GM12878 (cell line): ENCODE measurements around the gene ZNF652. TPM values are rescaled to one million over a fixed set of nuclear protein-coding genes. Genes with fewer than 3 reads are reported as not detected.
A peak's percentile ranks its signal among the peaks of the same experiment; 100 is the strongest.

Experiments used
- ATAC-seq: fragments of 200-7000 bp; cut with Tn5 transposase; 3 replicates; pipeline ENCODE4 v1.9.1; 2020; ENCODE audit warnings: mild to moderate bottlenecking, moderate library complexity
- BruUV-seq: library from RNA; stranded (reverse); fragments of 400-500 nt; replicated peaks from 2 replicates; lab custom pipeline; 2021; lab: Mats Ljungman, UMichigan
- CTCF ChIA-PET: fragments of 300-600 bp; sonication (Branson Sonifier 250); formaldehyde crosslinking; extraction: SDS; loops from one replicate; lab custom pipeline; 2021; ENCODE audit warnings: inconsistent platforms; lab: Yijun Ruan, JAX
- POLR2A ChIA-PET: fragments of 350-600 bp; formaldehyde crosslinking; extraction: SDS; loops from one replicate; lab custom pipeline; 2021; ENCODE audit warnings: inconsistent platforms; lab: Charles Lee
- RAD21 ChIA-PET: fragments of 300-600 bp; sonication (Branson Sonifier 250); formaldehyde crosslinking; loops from one replicate; lab custom pipeline; 2023; ENCODE audit warnings: antibody characterized with exemption; ENCODE audit not compliant: unreplicated experiment; lab: Charles Lee
- SMC1A ChIA-PET: fragments of 300-600 bp; sonication (Branson Sonifier 250); formaldehyde crosslinking; loops from one replicate; lab custom pipeline; 2023; ENCODE audit not compliant: unreplicated experiment, uncharacterized antibody; lab: Charles Lee
- DNase-seq: peaks from one replicate; pipeline ENCODE4 v3.0.0-alpha.2; 2011; ENCODE audit warnings: low read depth, low spot score
- FAIRE-seq: peaks from 3 replicates; lab custom pipeline; 2011; peaks lifted over from hg19 to GRCh38; lab: Jason Lieb, UNC
- H2AFZ ChIP-seq: 2 replicates; pipeline ENCODE4 v1.6.0; 2011; ENCODE audit warnings: low read depth, low read length, control low read depth; ENCODE audit not compliant: control insufficient read depth
- H3K27ac ChIP-seq: 2 replicates; pipeline ENCODE4 v1.5.1; 2011; ENCODE audit warnings: control low read depth; ENCODE audit not compliant: control insufficient read depth, insufficient read depth
- H3K27me3 ChIP-seq, 2 experiments: replicated peaks in 1 of 2; 2 replicates each; pipeline versions ENCODE4 v1.6.0 to v1.6.1; 2011; ENCODE audit warnings: low read length in 1 of 2; ENCODE audit not compliant: control insufficient read depth in 2 of 2, insufficient read depth in 2 of 2
- H3K36me3 ChIP-seq, 2 experiments: 2 replicates each; pipeline ENCODE4 v1.5.1; 2011; ENCODE audit warnings: low read length in 1 of 2; ENCODE audit not compliant: control insufficient read depth in 2 of 2, insufficient read depth in 2 of 2
- H3K4me1 ChIP-seq: 2 replicates; pipeline ENCODE4 v1.6.1; 2011; ENCODE audit warnings: mild to moderate bottlenecking, low read length, moderate library complexity, mixed read lengths; ENCODE audit not compliant: control insufficient read depth, insufficient read depth
- H3K4me2 ChIP-seq: 2 replicates; pipeline ENCODE4 v1.6.0; 2011; ENCODE audit warnings: control low read depth; ENCODE audit not compliant: control insufficient read depth, insufficient read depth
- H3K4me3 ChIP-seq: fragments of 200-600 bp; sonication (generic); 2 replicates; pipeline ENCODE4 v1.5.1; 2016
- H3K79me2 ChIP-seq: 2 replicates; pipeline ENCODE4 v1.6.0; 2011; ENCODE audit warnings: low read length; ENCODE audit not compliant: control insufficient read depth, insufficient read depth
- H3K9ac ChIP-seq: 2 replicates; pipeline ENCODE4 v1.8.0; 2011; ENCODE audit warnings: low read length, control low read depth, mixed read lengths; ENCODE audit not compliant: control insufficient read depth, insufficient read depth
- H3K9me3 ChIP-seq: replicated peaks from 3 replicates; pipeline ENCODE4 v1.5.1; 2011; ENCODE audit warnings: mild to moderate bottlenecking, low read length; ENCODE audit not compliant: control insufficient read depth, insufficient read depth
- H4K20me1 ChIP-seq: 2 replicates; pipeline ENCODE4 v1.6.0; 2011; ENCODE audit not compliant: control insufficient read depth, insufficient read depth
- BCL11A ChIP-seq: IDR thresholded peaks from 2 replicates; pipeline ENCODE4 v1.6.1; 2011; ENCODE audit warnings: low read depth, low read length
- E4F1 ChIP-seq: fragments of 450-650 bp; IDR thresholded peaks from 2 replicates; pipeline ENCODE4 v1.6.1; 2018; ENCODE audit warnings: borderline replicate concordance, mild to moderate bottlenecking; ENCODE audit not compliant: partially characterized antibody
- FOXM1 ChIP-seq: IDR thresholded peaks from 2 replicates; pipeline ENCODE4 v1.6.1; 2012; ENCODE audit warnings: low read depth, mild to moderate bottlenecking, inconsistent platforms, low read length, moderate library complexity
- KAT2A ChIP-seq: conservative IDR thresholded peaks from 2 replicates; pipeline ENCODE4 v1.6.1; 2011; ENCODE audit warnings: low read depth, low read length; ENCODE audit not compliant: control insufficient read depth
- RAD21 ChIP-seq: IDR thresholded peaks from 2 replicates; pipeline ENCODE4 v1.6.1; 2011; ENCODE audit warnings: mild to moderate bottlenecking, low read depth, low read length, moderate library complexity; ENCODE audit not compliant: insufficient read depth
- RELB ChIP-seq: fragments of 450-650 bp; IDR thresholded peaks from 2 replicates; pipeline ENCODE4 v1.6.1; 2017; ENCODE audit warnings: low read depth, mild to moderate bottlenecking, moderate library complexity
- SMC3 ChIP-seq: IDR thresholded peaks from 2 replicates; pipeline ENCODE4 v1.6.1; 2011; ENCODE audit warnings: low read length, improper control_type of control experiment, borderline replicate concordance
- WRNIP1 ChIP-seq: IDR thresholded peaks from 2 replicates; pipeline ENCODE4 v1.6.1; 2011; ENCODE audit warnings: low read depth, low read length, improper control_type of control experiment, borderline replicate concordance
- WGBS: methylation state at CpG from one replicate; pipeline ENCODE4 v1.1.6; 2016; ENCODE audit warnings: low lambda C conversion rate; ENCODE audit not compliant: insufficient replicate concordance, insufficient coverage; ENCODE audit errors: missing lambda C conversion rate; 5-methylcytosine and 5-hydroxymethylcytosine counted together
- in situ Hi-C: fragments of 300-500 bp; cut with MboI; formaldehyde crosslinking; loops from 9 replicates; pipeline ENCODE4 v1.14.3; 2018; ENCODE audit warnings: mixed read lengths
- intact Hi-C: fragments of 100-400 bp; cut with micrococcal nuclease; formaldehyde crosslinking; loops from one replicate; pipeline ENCODE4 v1.14.2; 2022; ENCODE audit not compliant: unreplicated experiment
- polyA plus RNA-seq, 11 experiments: library from polyadenylated mRNA; depleted of rRNA in 4 of 11; unstranded in 6 of 11; stranded (reverse) in 5 of 11; fragments of >200 nt; fragmentation: Nextera tagmentation in 4 of 11; fragmentation: Illumina TruSeq in 1 of 11; extraction: Ambion mirVana in 4 of 11; extraction: Trizol in 1 of 11; gene quantifications; 1 replicate in 1 of 11; 2 replicates in 10 of 11; pipeline versions ENCODE4 v1.2.1 to v1.2.3, GENCODE V29; 2011 to 2016; ENCODE audit warnings: inconsistent platforms in 2 of 11, missing spikeins in 2 of 11, low read depth in 1 of 11
- total RNA-seq, 4 experiments: library from RNA; depleted of rRNA in 3 of 4; stranded (reverse); fragments of >200 nt in 3 of 4; fragmentation: Illumina TruSeq in 1 of 4; extraction: Trizol in 1 of 4; gene quantifications; 2 replicates each; pipeline versions ENCODE4 v1.2.1 to v1.2.3, GENCODE V29; 2013 to 2021
- TF ChIP-seq, protein P1 (sequence below): IDR thresholded peaks from 2 replicates; pipeline ENCODE4 v1.6.1; 2012; ENCODE audit warnings: low read depth, low read length, improper control_type of control experiment
- TF ChIP-seq, protein P2 (sequence below): fragments of 450-650 bp; formaldehyde crosslinking; IDR thresholded peaks from 2 replicates; pipeline ENCODE4 v1.5.0; 2022; ENCODE audit warnings: mild to moderate bottlenecking, missing genetic modification characterization

ZNF652 gene
- total and polyA plus RNA-seq, 10 of the 15 experiments (the other 5 are each of a cell fraction or from before 2014, with no cell fraction given): 3.4 to 13.1 (median 8.7) TPM

GRCh38 chr17:49290690-49291359 lies 71.2 kb downstream of the ZNF652 start:
- Histone ChIP-seq H3K4me3 (no peak overlapping the region), H3K4me1 (no peaks in the 10 kb centered on the region), H2AFZ (no peak overlapping the region), H3K79me2 (no peaks in the 10 kb centered on the region), H4K20me1 (no peaks in the 10 kb centered on the region), H3K27me3 (no peaks in the 10 kb centered on the region), H3K9me3 (no peaks in the 10 kb centered on the region), H3K27ac (no peak overlapping the region), H3K9ac (no peak overlapping the region), H3K4me2 (no peak overlapping the region), H3K36me3 (peaks cover 0 to 8% of the 10 kb centered on the region in 2 experiments; a peak in 2 of 4 replicates)
- ChIA-PET SMC1A (interaction anchor here (0.6 to 2.9 kb wide), 11 partner anchors 9 to 235 kb away, joined by 3 to 23 read pairs (median 3); no protein-coding TSS in a partner anchor), RAD21 (interaction anchor here (0.9 to 3.6 kb wide), 5 partner anchors 24 to 116 kb away, joined by 3 to 23 read pairs (median 4); no protein-coding TSS in a partner anchor), CTCF (interaction anchor here (0.7 to 3.5 kb wide), 24 partner anchors 9 to 603 kb away, joined by 3 to 45 read pairs (median 4); no protein-coding TSS in a partner anchor), POLR2A (no interaction called here)
- WGBS: 40% methylated on average over 4 of the region's 4 CpGs
- FAIRE-seq: no peak
- no peak for DNase-seq
- intact Hi-C loops: no loop called here
- no TSS peak for BruUV-seq
- ATAC-seq: peak; percentile 41; the same call in 1 of the 3 replicates
- in situ Hi-C loops: no loop called here
- TF ChIP-seq BCL11A (no peak), KAT2A (no peak), FOXM1 (no peak), RELB (no peak), E4F1 (no peak), SMC3 (peak; percentile 50; the same call in 1 of the 2 replicates), RAD21 (peak; percentile 56), WRNIP1 (no peak)
- TF ChIP-seq, protein P1, sequence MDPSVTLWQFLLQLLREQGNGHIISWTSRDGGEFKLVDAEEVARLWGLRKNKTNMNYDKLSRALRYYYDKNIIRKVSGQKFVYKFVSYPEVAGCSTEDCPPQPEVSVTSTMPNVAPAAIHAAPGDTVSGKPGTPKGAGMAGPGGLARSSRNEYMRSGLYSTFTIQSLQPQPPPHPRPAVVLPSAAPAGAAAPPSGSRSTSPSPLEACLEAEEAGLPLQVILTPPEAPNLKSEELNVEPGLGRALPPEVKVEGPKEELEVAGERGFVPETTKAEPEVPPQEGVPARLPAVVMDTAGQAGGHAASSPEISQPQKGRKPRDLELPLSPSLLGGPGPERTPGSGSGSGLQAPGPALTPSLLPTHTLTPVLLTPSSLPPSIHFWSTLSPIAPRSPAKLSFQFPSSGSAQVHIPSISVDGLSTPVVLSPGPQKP: no peak
- TF ChIP-seq, protein P2, sequence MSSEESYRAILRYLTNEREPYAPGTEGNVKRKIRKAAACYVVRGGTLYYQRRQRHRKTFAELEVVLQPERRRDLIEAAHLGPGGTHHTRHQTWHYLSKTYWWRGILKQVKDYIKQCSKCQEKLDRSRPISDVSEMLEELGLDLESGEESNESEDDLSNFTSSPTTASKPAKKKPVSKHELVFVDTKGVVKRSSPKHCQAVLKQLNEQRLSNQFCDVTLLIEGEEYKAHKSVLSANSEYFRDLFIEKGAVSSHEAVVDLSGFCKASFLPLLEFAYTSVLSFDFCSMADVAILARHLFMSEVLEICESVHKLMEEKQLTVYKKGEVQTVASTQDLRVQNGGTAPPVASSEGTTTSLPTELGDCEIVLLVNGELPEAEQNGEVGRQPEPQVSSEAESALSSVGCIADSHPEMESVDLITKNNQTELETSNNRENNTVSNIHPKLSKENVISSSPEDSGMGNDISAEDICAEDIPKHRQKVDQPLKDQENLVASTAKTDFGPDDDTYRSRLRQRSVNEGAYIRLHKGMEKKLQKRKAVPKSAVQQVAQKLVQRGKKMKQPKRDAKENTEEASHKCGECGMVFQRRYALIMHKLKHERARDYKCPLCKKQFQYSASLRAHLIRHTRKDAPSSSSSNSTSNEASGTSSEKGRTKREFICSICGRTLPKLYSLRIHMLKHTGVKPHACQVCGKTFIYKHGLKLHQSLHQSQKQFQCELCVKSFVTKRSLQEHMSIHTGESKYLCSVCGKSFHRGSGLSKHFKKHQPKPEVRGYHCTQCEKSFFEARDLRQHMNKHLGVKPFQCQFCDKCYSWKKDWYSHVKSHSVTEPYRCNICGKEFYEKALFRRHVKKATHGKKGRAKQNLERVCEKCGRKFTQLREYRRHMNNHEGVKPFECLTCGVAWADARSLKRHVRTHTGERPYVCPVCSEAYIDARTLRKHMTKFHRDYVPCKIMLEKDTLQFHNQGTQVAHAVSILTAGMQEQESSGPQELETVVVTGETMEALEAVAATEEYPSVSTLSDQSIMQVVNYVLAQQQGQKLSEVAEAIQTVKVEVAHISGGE: no peak
